ENCODE data around the gene SLITRK5. TPM values are rescaled to one million over a fixed set of nuclear protein-coding genes. Genes with fewer than 3 reads are reported as not detected.

SLITRK5 gene
- total RNA-seq, 1 experiment from 2014 or later: 1.3 TPM

GRCh38 chr13:87661471-87661870, 9.7 kb upstream of the SLITRK5 start:
- H3K9me3 ChIP-seq (ENCODE audit: low read depth, low read length, poor library complexity, severe bottlenecking): no peaks in the 10 kb centered on the region
- ChIA-PET CTCF (interaction anchor here (1.9 kb wide), 1 partner anchor 10 kb away, joined by 5 read pairs; the partner anchor contains the start of gene SLITRK5), POLR2A (ENCODE audit: low non-redundant PET) (no interaction called here)
- H3K36me3 ChIP-seq (ENCODE audit: insufficient read depth, low read length, poor library complexity, severe bottlenecking): no peaks in the 10 kb centered on the region
- H3K4me1 ChIP-seq (ENCODE audit: insufficient read depth, low read length, poor library complexity, severe bottlenecking): peaks cover 13% of the 10 kb centered on the region
- peak; percentile 56 for DNase-seq (ENCODE audit: low spot score)
- no TSS peak for BruUV-seq (replicated peaks)
- H3K27ac ChIP-seq (ENCODE audit: low read depth, low read length, poor library complexity, severe bottlenecking): no peak overlapping the region
- no peak overlapping the region for H3K4me3 ChIP-seq (ENCODE audit: low read depth, low read length, poor library complexity, severe bottlenecking)
- no peaks in the 10 kb centered on the region for H3K27me3 ChIP-seq (replicated peaks; ENCODE audit: insufficient read depth, low read depth, low read length, poor library complexity)
- intact Hi-C loops (cut with micrococcal nuclease; ENCODE audit: unreplicated experiment): loop anchor here (10.0 kb wide), 1 partner anchor 387 kb away; no protein-coding TSS in a partner anchor
- TF ChIP-seq CTCF (conservative IDR thresholded peaks at IDR 0.05; ENCODE audit: low read depth, low read length) (no peak), EZH2 (IDR thresholded peaks at IDR 0.05; ENCODE audit: borderline replicate concordance, low read depth, low read length, poor library complexity, severe bottlenecking) (no peak)

- Histone ChIP-seq H3K4me3 (ENCODE audit: low read depth, low read length, poor library complexity, severe bottlenecking) (no peak overlapping the region), H3K36me3 (ENCODE audit: insufficient read depth, low read length, poor library complexity, severe bottlenecking) (no peaks in the 10 kb centered on the region), H3K27ac (ENCODE audit: low read depth, low read length, poor library complexity, severe bottlenecking) (no peak overlapping the region), H3K27me3 (replicated peaks; ENCODE audit: insufficient read depth, low read depth, low read length, poor library complexity) (no peaks in the 10 kb centered on the region), H3K9me3 (ENCODE audit: low read depth, low read length, poor library complexity, severe bottlenecking) (no peaks in the 10 kb centered on the region), H3K4me1 (ENCODE audit: insufficient read depth, low read length, poor library complexity, severe bottlenecking) (peaks cover 13% of the 10 kb centered on the region)
- ChIA-PET POLR2A (ENCODE audit: low non-redundant PET) (no interaction called here), CTCF (no interaction called here)
- DNase-seq (ENCODE audit: low spot score): peak; percentile 80
- no TSS peak for BruUV-seq (replicated peaks)
- no peak for TF ChIP-seq CTCF (conservative IDR thresholded peaks at IDR 0.05; ENCODE audit: low read depth, low read length)
- no peak for TF ChIP-seq EZH2 (IDR thresholded peaks at IDR 0.05; ENCODE audit: borderline replicate concordance, low read depth, low read length, poor library complexity, severe bottlenecking)
- intact Hi-C loops (cut with micrococcal nuclease; ENCODE audit: unreplicated experiment): loop anchor here (5.0 to 10.0 kb wide), 2 partner anchors 392 to 795 kb away; no protein-coding TSS in a partner anchor
These were observed 4.3 kb upstream of the SLITRK5 start for GRCh38 chr13:87666831-87667230.

- ChIA-PET CTCF (no interaction called here), POLR2A (ENCODE audit: low non-redundant PET) (no interaction called here)
- Histone ChIP-seq H3K4me1 (ENCODE audit: insufficient read depth, low read length, poor library complexity, severe bottlenecking) (peaks cover 13% of the 10 kb centered on the region), H3K4me3 (ENCODE audit: low read depth, low read length, poor library complexity, severe bottlenecking) (no peak overlapping the region), H3K36me3 (ENCODE audit: insufficient read depth, low read length, poor library complexity, severe bottlenecking) (no peaks in the 10 kb centered on the region), H3K27ac (ENCODE audit: low read depth, low read length, poor library complexity, severe bottlenecking) (no peak overlapping the region), H3K27me3 (replicated peaks; ENCODE audit: insufficient read depth, low read depth, low read length, poor library complexity) (no peaks in the 10 kb centered on the region), H3K9me3 (ENCODE audit: low read depth, low read length, poor library complexity, severe bottlenecking) (no peaks in the 10 kb centered on the region)
- DNase-seq (ENCODE audit: low spot score): no peak
- no peak for TF ChIP-seq CTCF (conservative IDR thresholded peaks at IDR 0.05; ENCODE audit: low read depth, low read length)
- no peak for TF ChIP-seq EZH2 (IDR thresholded peaks at IDR 0.05; ENCODE audit: borderline replicate concordance, low read depth, low read length, poor library complexity, severe bottlenecking)
- intact Hi-C loops (cut with micrococcal nuclease; ENCODE audit: unreplicated experiment): loop anchor here (5.0 to 10.0 kb wide), 2 partner anchors 393 to 795 kb away; no protein-coding TSS in a partner anchor
- no TSS peak for BruUV-seq (replicated peaks)
These were observed 3.5 kb upstream of the SLITRK5 start for GRCh38 chr13:87667686-87668085.

Data from A673 (cell line).